ENCODE measurements around the gene NR6A1.

- TF ChIP-seq CTCF (IDR thresholded peaks at IDR 0.05; ENCODE audit: insufficient read depth, low read length, poor library complexity, severe bottlenecking): no peak
- TF ChIP-seq EZH2phosphoT487 (conservative IDR thresholded peaks at IDR 0.05; ENCODE audit: low read length): no peak
These were observed 21.3 kb downstream of the NR6A1 start for GRCh38 chr9:124749781-124750180.
